ENCODE data around the gene NBAS.

NBAS gene

DNA sequence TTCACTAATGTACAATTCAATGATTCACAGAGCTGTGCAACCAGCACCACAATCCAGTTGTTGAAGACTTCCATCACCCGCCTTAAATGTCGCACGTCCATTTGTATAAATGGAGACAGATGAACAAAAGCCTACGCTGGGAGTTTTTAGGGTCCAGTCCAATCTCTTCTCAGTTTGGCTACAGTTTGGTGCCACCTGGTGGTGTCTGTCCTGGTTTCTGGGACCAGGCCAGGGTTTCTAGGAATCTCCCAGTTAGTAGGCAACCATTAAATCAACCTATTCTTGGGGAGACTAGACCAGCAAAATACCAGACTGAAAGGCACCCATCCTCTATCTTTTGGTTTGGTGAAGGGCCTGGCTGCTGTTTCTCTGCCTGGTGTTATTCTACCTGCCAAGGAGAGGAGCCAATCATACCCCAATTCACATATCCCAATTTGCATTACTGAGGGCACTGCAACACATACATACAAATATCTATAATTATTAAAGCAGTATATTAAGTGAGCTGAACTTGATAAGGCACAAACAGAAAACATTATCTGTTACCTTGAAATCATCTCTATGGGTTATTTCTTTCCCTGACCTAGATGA is 27.3 kb upstream of the NBAS start:
- peak; percentile 45 to 85 for DNase-seq

- DNase-seq = no peak
Measured at GRCh38 chr2:15584767-15585469, 23.8 kb upstream of the NBAS start.

DNA sequence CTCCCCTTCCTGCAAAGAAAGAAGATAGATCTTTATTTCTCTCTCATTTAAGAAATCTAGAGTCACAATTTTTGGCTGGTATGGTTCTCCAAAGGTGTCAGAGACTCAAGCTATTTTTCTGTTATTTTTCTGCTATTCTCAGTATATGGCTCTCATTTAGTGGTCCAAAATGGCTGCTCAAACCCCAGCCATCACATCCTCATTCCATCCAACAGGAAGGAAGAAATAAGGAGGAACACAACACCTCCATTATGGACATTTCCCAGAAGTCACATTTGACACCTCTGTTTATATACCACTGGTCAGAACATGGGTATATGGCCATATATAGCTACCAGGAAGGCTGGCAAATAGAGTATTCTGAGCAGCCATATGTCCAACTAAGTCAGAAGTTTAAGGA is 23.2 kb upstream of the NBAS start:
- DNase-seq = no peak

- DNase-seq = no peak
Measured at GRCh38 chr2:15583826-15584225, 22.7 kb upstream of the NBAS start.

DNA sequence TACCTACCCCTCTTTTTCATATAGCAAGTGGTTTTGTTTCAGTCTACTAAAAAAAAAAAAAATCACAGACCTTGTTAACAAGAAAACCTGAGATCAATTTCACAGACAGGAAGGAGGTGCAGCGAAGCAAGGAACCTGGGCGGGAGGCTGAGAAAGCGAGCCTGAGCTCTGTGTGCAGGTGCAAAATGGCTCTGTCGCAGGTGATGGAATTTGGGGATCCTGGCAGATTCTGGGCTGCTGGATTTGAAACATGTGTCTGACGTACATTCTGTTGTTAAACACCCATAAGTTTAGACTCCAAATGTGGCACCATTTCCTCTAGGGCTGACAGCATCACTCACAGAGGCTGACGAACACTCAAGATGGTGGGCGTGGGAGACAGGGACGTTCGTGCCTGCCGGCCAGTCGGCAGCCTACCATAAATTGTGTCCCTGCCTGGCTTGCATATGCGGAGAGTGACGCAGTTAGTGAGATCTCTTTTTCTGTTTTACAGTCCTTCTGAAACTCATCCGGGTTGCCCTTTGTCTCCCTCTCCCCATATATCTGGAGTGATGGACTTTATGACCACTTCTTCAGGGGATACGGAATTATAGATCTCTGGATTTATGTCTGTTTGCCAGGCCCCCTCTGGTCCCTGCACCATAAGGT is 21.7 kb upstream of the NBAS start:
- DNase-seq = no peak

GRCh38 chr2:15580451-15580850 is 19.3 kb upstream of the NBAS start:
- no peak for DNase-seq

GRCh38 chr2:15579641-15580040 is 18.5 kb upstream of the NBAS start:
- DNase-seq = no peak

- DNase-seq = peak; percentile 78 to 85
Measured at GRCh38 chr2:15577071-15577735, 16.1 kb upstream of the NBAS start.

- DNase-seq = no peak
Measured at GRCh38 chr2:15571729-15572128, 10.6 kb upstream of the NBAS start.

- DNase-seq = no peak
Measured at GRCh38 chr2:15570104-15570503, 9.0 kb upstream of the NBAS start.

- no peak for DNase-seq
Measured at GRCh38 chr2:15568874-15569273, 7.7 kb upstream of the NBAS start.

DNA sequence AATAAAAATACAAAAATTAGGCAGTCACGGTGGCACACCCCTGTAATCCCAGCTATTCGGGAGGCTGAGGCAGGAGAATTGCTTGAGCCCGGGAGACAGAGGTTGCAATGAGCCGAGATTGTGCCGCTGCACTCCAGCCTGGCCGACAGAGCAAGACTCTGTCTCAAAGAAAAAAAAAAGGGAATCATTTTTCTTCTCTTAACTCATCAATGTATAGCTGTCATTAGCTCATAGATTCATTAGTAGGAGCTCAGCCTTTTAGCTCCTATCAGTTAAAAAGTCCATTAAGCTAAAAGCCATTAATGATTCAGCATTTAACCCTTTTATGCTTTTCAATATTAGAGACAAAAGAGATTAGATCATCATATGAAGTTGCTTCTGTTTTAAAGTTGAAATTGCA is 5.8 kb upstream of the NBAS start:
- DNase-seq = no peak

DNA sequence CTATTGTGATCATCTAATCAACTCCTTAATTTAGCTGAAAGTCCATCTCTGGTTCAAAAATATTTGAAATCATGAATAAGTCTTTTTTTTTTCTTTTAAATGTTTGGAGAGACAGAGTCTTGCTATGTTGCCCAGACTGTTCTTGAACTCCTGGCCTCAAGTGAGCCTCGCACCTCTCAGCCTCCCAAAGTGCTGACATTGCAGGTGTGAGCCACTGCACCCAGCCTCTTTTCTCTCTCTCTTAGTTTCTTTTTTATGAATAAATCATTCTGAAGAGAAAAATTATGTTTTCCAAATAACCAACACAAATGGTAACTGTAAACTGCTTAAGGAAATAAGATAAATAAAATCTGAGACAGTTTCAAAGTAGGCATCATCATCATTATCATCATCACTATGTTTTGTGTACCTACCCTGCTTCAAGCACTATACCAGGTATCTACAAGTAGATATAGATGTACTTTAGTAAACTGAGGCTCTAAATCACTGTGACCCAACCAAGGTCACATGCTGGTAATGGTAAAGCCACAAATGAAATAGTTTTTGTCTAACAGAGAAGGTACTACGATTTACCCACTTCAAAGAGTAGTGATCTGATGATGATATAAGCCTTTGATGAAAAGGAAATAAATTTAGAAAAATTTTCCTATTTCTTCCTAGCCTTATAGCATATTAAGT is 5.0 kb upstream of the NBAS start:
- no peak for DNase-seq

- no peak for DNase-seq
Measured at GRCh38 chr2:15565392-15565791, 4.3 kb upstream of the NBAS start.

DNA sequence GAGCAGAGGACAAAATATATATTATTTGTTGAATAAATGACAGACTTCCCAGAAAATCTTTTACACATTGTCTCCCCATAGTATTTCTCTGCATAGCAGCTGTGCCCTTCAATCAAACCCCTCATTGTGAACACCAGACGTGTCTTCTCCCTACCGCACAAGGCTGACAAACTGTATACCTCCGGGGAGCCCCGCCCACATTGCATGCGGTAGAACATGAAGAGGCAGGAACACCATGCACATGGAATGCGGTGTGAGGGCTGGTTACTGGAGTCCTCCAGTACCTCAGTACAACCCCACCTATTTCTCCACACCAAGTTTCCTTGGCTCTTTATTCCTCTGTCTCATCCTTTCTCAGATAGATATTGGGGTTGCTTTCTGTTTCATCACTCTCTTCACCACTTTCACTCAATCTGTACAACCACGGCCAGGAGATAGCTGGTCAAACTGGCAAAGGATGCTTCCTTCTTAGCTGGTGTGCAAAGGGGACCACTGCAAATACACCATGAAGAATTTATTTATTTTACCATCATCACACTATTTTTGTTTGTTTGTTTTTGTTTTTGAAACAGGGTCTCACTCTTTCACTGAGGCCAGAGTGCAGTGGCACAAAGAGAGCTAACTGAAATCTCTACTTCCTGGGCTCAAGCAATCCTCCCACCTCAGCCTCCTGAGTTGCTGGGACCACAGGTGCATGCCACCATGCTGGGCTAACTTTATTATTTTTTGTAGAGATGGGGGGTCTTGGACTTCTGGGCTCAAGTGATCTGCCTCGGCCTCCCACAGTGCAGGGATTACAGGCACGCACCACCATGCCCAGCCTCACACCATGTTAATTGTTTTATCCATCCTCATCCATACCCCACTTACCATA is 2.3 kb upstream of the NBAS start:
- no peak for DNase-seq

DNA sequence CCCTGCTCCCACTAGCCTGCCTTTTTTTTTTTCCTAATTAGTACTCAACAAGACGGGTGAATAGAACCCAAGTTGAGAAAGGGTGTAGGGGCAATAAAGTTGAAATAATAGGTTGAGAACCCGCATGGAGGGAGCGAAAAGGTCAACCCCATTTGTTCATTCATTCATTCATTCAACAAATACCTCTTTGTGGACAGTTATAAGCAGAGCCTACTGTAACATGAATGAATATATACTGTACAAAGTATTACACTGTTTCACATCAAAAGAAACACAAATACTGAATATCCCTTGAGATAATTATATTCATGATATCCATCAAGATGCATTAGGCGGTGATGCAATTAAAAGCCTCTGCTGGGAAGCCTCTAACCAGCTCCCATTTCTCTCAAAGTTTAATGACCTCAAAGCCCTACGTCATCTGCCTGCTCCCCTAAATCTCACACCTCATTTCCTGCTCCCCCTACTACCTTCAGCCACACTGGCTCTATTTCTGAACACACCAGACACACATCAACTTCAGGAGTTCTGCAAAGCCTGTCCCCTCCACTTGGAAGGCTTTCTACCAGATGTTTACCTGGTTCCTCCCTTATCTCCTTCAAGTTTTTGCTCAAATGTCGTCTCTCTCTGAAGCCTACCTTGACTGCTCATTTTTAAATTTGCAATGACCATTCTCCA is 1.4 kb upstream of the NBAS start:
- DNase-seq = no peak

- DNase-seq = peak in 1 of 2 experiments; percentile 63
Measured at GRCh38 chr2:15561574-15562344, 625 bp upstream of the NBAS start.

- DNase-seq = peak; percentile 49 to 80
Measured at GRCh38 chr2:15560140-15560987, 770 bp downstream of the NBAS start.

GRCh38 chr2:15559379-15560139 is 1.6 kb downstream of the NBAS start:
- DNase-seq = no peak

Data from NCI-H524 (cell line).